Spinal cord (tissue), 10 donors: Measurements from ENCODE around the gene TMEM134. TPM values are rescaled to one million over a fixed set of nuclear protein-coding genes. Genes with fewer than 3 reads are reported as not detected.

Experiments used
- DNase-seq, 6 donors: peaks; one replicate each; pipeline versions ENCODE4 v3.0.0 to v3.0.0-alpha.2; 2013 to 2015; ENCODE audit warnings: low spot score in 6 of 6, low read depth in 4 of 6
- H3K27ac ChIP-seq: one replicate; pipeline ENCODE4 v1.5.1; 2013; ENCODE audit warnings: low read depth, low read length, control low read depth
- H3K27me3 ChIP-seq: one replicate; pipeline ENCODE4 v1.6.1; 2013; ENCODE audit warnings: low read length; ENCODE audit not compliant: control insufficient read depth, insufficient read depth
- H3K36me3 ChIP-seq: one replicate; pipeline ENCODE4 v1.6.1; 2013; ENCODE audit warnings: low read length; ENCODE audit not compliant: control insufficient read depth, insufficient read depth
- H3K4me1 ChIP-seq: one replicate; pipeline ENCODE4 v1.6.1; 2013; ENCODE audit warnings: low read length; ENCODE audit not compliant: control insufficient read depth, insufficient read depth
- H3K4me3 ChIP-seq: one replicate; pipeline ENCODE4 v1.5.1; 2013; ENCODE audit warnings: low read depth, low read length, control low read depth
- H3K9me3 ChIP-seq: one replicate; pipeline ENCODE4 v1.6.1; 2013; ENCODE audit warnings: low read length; ENCODE audit not compliant: control insufficient read depth, insufficient read depth
- WGBS: methylation state at CpG from one replicate; pipeline ENCODE4 v1.1.5; 2013; ENCODE audit warnings: missing lambda C conversion rate; ENCODE audit not compliant: insufficient coverage; 5-methylcytosine and 5-hydroxymethylcytosine counted together
- polyA plus RNA-seq, 2 donors: library from polyadenylated mRNA; unstranded; fragments of 120-200 nt; gene quantifications; one replicate each; pipeline ENCODE4 v1.2.1, GENCODE V29; 2013; ENCODE audit not compliant: insufficient read length in 2 of 2
- small RNA-seq: library from RNA; depleted of rRNA; stranded (forward); fragments of <200 nt; gene quantifications from one replicate; pipeline ENCODE3, GENCODE V24; 2014; ENCODE audit warnings: low replicate concordance
- total RNA-seq, 2 donors: library from RNA; depleted of rRNA in 1 of 2; stranded (reverse); fragments of 120-200 nt in 1 of 2; fragments of >200 nt in 1 of 2; gene quantifications; one replicate each; pipeline versions ENCODE4 v1.2.3 to v1.2.4, GENCODE V29; 2013 to 2014
- donor health status: healthy.

TMEM134 gene
- total and polyA plus RNA-seq, 4 donors: 14.9 to 69.0 (median 34.2) TPM

DNA sequence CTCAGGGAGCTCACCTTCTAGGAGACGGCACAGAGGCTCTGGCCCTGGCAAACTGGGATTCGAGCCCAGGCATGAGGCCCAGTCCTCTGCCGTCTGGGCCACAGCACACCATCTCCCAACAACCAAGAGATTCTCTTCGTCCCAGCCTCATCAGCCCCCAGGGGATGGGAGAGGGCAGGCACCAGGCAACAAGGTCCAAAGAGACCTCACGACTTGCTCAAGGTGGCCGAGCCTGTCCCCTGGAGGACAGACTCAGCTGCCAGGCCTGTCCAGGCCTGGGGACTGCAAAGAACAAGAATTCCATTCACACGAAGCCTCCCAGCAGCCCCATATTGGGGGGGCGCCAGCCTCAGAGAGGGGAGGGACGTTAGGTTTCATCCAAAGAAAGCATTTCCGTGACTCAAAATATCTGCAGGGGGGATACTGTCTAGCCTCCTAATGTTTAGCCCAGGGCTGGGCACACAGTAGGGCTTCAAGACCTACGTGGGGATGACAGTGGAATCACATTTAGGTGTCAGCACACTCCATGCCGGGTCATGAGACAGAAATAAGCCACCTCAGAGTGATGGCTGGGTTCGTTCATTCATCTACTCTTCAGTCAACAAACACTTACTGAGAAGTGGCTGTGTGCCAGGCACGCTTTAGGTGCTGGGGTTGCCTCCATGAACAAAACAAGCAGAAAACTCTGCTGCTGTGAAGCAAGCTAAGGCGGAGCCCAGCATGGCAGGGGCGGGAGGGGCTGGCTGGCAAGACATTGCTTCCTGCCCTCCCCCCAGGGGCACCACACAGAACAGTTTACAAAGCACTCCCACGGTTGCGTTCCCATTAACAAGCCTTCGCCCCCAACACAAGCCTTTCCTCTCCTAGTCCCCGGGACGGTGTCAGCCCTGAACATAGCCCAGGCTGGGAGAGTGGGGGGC lies 52.4 kb downstream of the TMEM134 start:
- H3K36me3 ChIP-seq: peaks cover 14% of the 10 kb centered on the region
- H3K27ac ChIP-seq: no peak overlapping the region
- H3K27me3 ChIP-seq: peaks cover 17% of the 10 kb centered on the region
- H3K4me3 ChIP-seq: peak overlapping the region; percentile 9
- DNase-seq: peak in 2 of 6 donors; percentile 45 to 62
- 38% methylated on average over 17 of the region's 21 CpGs for WGBS
- no peaks in the 10 kb centered on the region for H3K9me3 ChIP-seq
- peaks cover 64% of the 10 kb centered on the region for H3K4me1 ChIP-seq

DNA sequence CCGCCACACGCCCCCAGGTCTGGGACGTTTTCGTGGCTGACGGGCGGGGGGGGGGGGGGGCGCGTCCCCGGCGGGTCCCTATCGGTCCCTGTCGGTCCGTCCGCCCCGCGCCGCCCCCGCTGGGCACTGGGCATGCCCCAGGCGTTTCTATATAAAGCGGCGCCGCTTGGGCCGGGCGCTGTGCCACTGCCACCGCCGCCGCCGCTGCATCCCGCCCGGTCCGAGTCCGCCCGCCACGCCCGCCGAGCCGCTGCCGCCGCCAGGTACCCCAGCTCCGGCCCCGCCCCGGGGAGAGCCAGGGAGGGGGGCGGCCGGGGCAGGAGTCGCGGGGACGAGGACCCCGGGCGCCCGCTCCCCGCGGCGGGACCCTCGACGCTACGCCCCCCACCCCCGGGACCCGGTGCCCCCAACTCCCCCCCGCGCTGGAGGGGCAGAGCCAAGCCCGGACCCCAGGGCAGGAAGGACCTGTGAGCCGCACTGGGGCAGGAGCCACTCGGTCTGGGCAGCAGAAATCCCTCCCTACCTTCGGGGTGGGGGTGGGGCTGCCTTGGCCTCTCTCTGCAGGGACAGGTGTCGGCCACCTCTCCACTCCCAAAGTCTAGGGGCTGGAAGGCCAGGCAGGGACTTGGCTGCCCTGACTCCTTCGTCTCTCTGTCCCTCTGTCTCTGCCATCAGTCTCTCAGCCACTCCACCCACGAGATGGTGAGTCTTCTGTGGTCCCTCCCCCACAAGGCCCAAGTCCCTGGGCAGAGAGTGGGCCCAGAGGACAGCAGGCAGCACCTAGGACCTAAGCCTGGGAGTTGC lies 53.3 kb downstream of the TMEM134 start, which contains the start of gene CARNS1:
Gene CARNS1, plus strand, starts transcription at position 178 of the 804 bp plus-strand sequence. Its CDS starts 522 bp downstream, at position 700.
- WGBS: 6% methylated on average over 54 of the region's 67 CpGs
- Histone ChIP-seq H3K4me1 (peaks cover 64% of the 10 kb centered on the region), H3K4me3 (peak within 1 kb of the TSS; percentile 9), H3K36me3 (peaks cover 14% of the 10 kb centered on the region), H3K27ac (no peak within 1 kb of the TSS), H3K9me3 (no peaks in the 10 kb centered on the region), H3K27me3 (peaks cover 17% of the 10 kb centered on the region)
- DNase-seq: no peak

DNA sequence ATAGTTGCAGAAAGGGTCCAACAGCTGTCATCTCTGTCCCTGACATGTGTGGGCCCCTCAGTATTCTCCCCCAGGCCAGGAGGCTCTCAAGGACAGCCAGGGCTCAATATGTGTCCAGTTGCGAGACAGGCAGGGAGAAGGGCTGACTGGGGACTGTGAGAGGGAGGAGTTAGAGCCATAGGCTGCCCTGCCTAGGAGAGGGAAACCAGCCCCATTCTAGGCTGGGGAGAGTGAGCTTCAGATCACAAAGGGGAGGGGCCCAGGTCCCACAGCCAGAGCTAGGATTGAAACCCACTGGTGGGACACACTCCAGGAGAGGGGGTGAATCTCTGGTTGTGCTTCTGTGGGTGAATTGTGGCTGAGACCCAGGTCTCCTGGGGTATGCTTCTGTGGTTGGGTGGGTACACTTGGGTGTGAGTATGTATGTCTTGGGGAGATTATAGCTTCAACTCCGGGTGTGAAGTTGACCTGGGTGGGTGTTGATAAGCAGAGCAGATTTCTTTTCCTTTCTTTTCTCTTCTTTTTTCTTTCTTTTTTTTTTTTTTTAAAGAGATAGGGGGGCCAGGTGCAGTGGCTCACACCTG lies 55.7 kb downstream of the TMEM134 start:
- Histone ChIP-seq H3K36me3 (peaks cover 6% of the 10 kb centered on the region), H3K4me1 (peaks cover 63% of the 10 kb centered on the region), H3K9me3 (no peaks in the 10 kb centered on the region), H3K4me3 (no peak overlapping the region), H3K27me3 (peaks cover 17% of the 10 kb centered on the region), H3K27ac (no peak overlapping the region)
- no peak for DNase-seq
- whole genome bisulfite sequencing: 100% methylated on average over 1 of the region's 2 CpGs

DNA sequence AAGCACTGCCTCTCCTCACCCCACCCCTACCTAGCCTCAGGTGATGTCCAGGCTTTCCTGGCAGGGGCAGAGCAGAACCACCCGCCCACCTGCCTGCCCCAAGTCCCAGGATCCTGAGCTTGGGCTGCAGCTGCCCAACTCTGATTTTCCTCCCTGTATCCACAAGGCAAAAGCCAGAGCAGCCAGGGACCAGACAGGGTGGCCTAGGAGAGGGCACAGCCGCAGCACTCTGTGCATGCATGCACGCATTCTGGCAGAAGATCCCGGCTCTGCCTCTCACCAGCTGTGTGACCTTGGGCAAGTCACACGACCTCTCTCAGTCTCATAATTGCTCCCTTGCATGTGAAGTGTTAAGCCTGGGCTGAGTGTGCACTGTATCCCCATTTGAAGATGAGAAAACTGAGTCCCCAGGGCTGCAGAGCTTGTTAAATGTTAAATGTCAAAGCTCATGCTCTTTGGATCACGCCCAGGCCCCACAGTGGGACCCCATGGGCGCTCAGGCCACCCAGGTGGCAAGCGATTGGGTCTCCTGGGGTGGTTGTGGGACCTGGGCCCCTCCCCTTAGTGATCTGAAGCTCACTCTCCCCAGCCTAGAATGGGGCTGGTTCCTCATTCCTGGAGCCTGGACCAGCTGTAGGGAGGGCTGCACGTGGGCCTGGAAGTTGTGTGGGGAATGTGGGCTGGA lies 56.4 kb downstream of the TMEM134 start:
- H3K27ac ChIP-seq: no peak overlapping the region
- H3K9me3 ChIP-seq: no peaks in the 10 kb centered on the region
- WGBS: 75% methylated on average over 8 of the region's 9 CpGs
- peaks cover 17% of the 10 kb centered on the region for H3K27me3 ChIP-seq
- H3K36me3 ChIP-seq: peaks cover 5% of the 10 kb centered on the region
- peaks cover 60% of the 10 kb centered on the region for H3K4me1 ChIP-seq
- DNase-seq: no peak
- no peak overlapping the region for H3K4me3 ChIP-seq

DNA sequence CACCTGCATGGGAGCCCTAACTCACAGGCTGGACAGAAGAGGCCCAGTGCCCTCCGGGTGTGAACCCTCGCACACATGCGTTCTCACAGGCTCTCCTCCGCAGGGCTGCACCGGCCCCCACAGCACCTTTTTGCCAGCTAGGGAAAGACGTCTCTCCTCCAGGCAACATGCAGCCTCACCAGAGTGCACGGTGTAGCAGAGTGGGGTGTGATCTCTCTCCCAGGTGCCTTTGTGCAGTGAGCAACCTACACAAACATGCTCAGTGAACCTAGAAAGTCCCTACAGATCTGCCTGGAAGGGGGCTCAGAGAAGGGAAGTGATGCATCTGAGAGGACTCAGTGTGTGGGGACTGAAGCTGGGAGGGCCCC lies 57.3 kb downstream of the TMEM134 start:
- Histone ChIP-seq H3K36me3 (no peaks in the 10 kb centered on the region), H3K9me3 (no peaks in the 10 kb centered on the region), H3K27ac (no peak overlapping the region), H3K4me1 (peaks cover 54% of the 10 kb centered on the region), H3K4me3 (no peak overlapping the region), H3K27me3 (peaks cover 17% of the 10 kb centered on the region)
- WGBS: 85% methylated on average over 6 of the region's 7 CpGs
- no peak for DNase-seq

Small RNA genes within 50 kb of the gene (small RNA-seq; reads per million reads assigned to genes)
- 0.06 reads per million for gene MIR6752

Other genes starting within 250 kb of the TMEM134 start
- gene GRK2, start 202.8 kb downstream of the TMEM134 start, total RNA-seq: 10 to 100 TPM; 44.6 to 44.9 TPM
- gene GRK2, start 202.8 kb downstream of the TMEM134 start, polyA plus RNA-seq: 100 to 1,000 TPM; 107 to 125 TPM
- gene ANKRD13D, start 179.9 kb downstream of the TMEM134 start, total RNA-seq: 10 to 100 TPM; 42.8 to 44.9 TPM
- 100 to 1,000 TPM in 1 of 2 donors, 10 to 100 TPM in 1; 77.3 to 115 TPM for gene ANKRD13D, start 179.9 kb downstream of the TMEM134 start, polyA plus RNA-seq
- gene SSH3, start 165.7 kb downstream of the TMEM134 start, total RNA-seq: 10 to 100 TPM in 1 of 2 donors, 1 to 10 TPM in 1; 7.1 to 14.7 TPM
- gene SSH3, start 165.7 kb downstream of the TMEM134 start, polyA plus RNA-seq: 10 to 100 TPM; 14.2 to 21.5 TPM
- 10 to 100 TPM in 1 of 2 donors, 1 to 10 TPM in 1; 7.8 to 33.2 TPM for gene POLD4, start 115.7 kb downstream of the TMEM134 start, total RNA-seq
- gene POLD4, start 115.7 kb downstream of the TMEM134 start, polyA plus RNA-seq: 10 to 100 TPM; 18.0 to 34.8 TPM
- under 1 TPM; 0.50 to 0.72 TPM for gene CLCF1, start 95.7 kb downstream of the TMEM134 start, total RNA-seq
- gene CLCF1, start 95.7 kb downstream of the TMEM134 start, polyA plus RNA-seq: 1 to 10 TPM; 1.5 to 3.3 TPM
- gene RAD9A, start 77.3 kb downstream of the TMEM134 start, total RNA-seq: 10 to 100 TPM; 10.4 to 20.9 TPM
- gene RAD9A, start 77.3 kb downstream of the TMEM134 start, polyA plus RNA-seq: 10 to 100 TPM; 31.4 to 43.5 TPM
- gene PPP1CA, start 67.4 kb downstream of the TMEM134 start, total RNA-seq: 100 to 1,000 TPM in 1 of 2 donors, 10 to 100 TPM in 1; 81.2 to 130 TPM
- 100 to 1,000 TPM; 115 to 119 TPM for gene PPP1CA, start 67.4 kb downstream of the TMEM134 start, polyA plus RNA-seq
- gene TBC1D10C, start 65.2 kb downstream of the TMEM134 start, total RNA-seq: 1 to 10 TPM in 1 of 2 donors, under 1 TPM in 1; 0.83 to 1.9 TPM
- 1 to 10 TPM; 2.1 to 5.7 TPM for gene TBC1D10C, start 65.2 kb downstream of the TMEM134 start, polyA plus RNA-seq
- gene CARNS1, start 53.6 kb downstream of the TMEM134 start, total RNA-seq: 10 to 100 TPM in 1 of 2 donors, 1 to 10 TPM in 1; 8.6 to 17.1 TPM
- 10 to 100 TPM; 34.2 to 38.6 TPM for gene CARNS1, start 53.6 kb downstream of the TMEM134 start, polyA plus RNA-seq
- gene RPS6KB2, start 40.8 kb downstream of the TMEM134 start, total RNA-seq: 10 to 100 TPM; 14.2 to 35.4 TPM
- gene RPS6KB2, start 40.8 kb downstream of the TMEM134 start, polyA plus RNA-seq: 10 to 100 TPM; 38.3 to 46.7 TPM
- 1 to 10 TPM in 1 of 2 donors, under 1 TPM in 1; 0.40 to 1.6 TPM for gene PTPRCAP, start 31.6 kb downstream of the TMEM134 start, total RNA-seq
- 1 to 10 TPM; 1.9 to 3.0 TPM for gene PTPRCAP, start 31.6 kb downstream of the TMEM134 start, polyA plus RNA-seq
- 10 to 100 TPM; 27.8 to 64.1 TPM for gene CORO1B, start 25.8 kb downstream of the TMEM134 start, total RNA-seq
- 10 to 100 TPM; 57.7 to 58.2 TPM for gene CORO1B, start 25.8 kb downstream of the TMEM134 start, polyA plus RNA-seq
- not detected for gene GPR152, start 16.5 kb downstream of the TMEM134 start, total RNA-seq
- gene GPR152, start 16.5 kb downstream of the TMEM134 start, polyA plus RNA-seq: not detected
- gene CABP4, start 13.9 kb downstream of the TMEM134 start, total RNA-seq: under 1 TPM; 0.30 to 0.39 TPM
- under 1 TPM; 0.53 to 0.67 TPM for gene CABP4, start 13.9 kb downstream of the TMEM134 start, polyA plus RNA-seq
- gene AIP, start 13.8 kb upstream of the TMEM134 start, total RNA-seq: 10 to 100 TPM; 47.0 to 77.4 TPM
- 10 to 100 TPM; 64.5 to 65.7 TPM for gene AIP, start 13.8 kb upstream of the TMEM134 start, polyA plus RNA-seq
- gene PITPNM1, start 36.1 kb upstream of the TMEM134 start, total RNA-seq: 10 to 100 TPM; 34.0 to 48.6 TPM
- gene PITPNM1, start 36.1 kb upstream of the TMEM134 start, polyA plus RNA-seq: 100 to 1,000 TPM; 101 to 118 TPM
- gene CDK2AP2, start 38.9 kb upstream of the TMEM134 start, total RNA-seq: 10 to 100 TPM in 1 of 2 donors, 1 to 10 TPM in 1; 8.7 to 27.5 TPM
- gene CDK2AP2, start 38.9 kb upstream of the TMEM134 start, polyA plus RNA-seq: 10 to 100 TPM; 51.1 to 53.2 TPM
- under 1 TPM in 1 of 2 donors, not detected in 1; 0.22 TPM for gene CABP2, start 54.2 kb upstream of the TMEM134 start, total RNA-seq
- gene CABP2, start 54.2 kb upstream of the TMEM134 start, polyA plus RNA-seq: not detected
- 100 to 1,000 TPM; 241 to 756 TPM for gene GSTP1, start 114.6 kb upstream of the TMEM134 start, total RNA-seq
- 100 to 1,000 TPM; 445 to 502 TPM for gene GSTP1, start 114.6 kb upstream of the TMEM134 start, polyA plus RNA-seq
- 100 to 1,000 TPM; 144 to 219 TPM for gene NDUFV1, start 137.7 kb upstream of the TMEM134 start, total RNA-seq
- gene NDUFV1, start 137.7 kb upstream of the TMEM134 start, polyA plus RNA-seq: 100 to 1,000 TPM; 243 to 292 TPM
- 1 to 10 TPM; 2.6 to 6.8 TPM for gene NUDT8, start 160.7 kb upstream of the TMEM134 start, total RNA-seq
- gene NUDT8, start 160.7 kb upstream of the TMEM134 start, polyA plus RNA-seq: 1 to 10 TPM; 6.2 to 6.6 TPM
- not detected for gene TBX10, start 170.5 kb upstream of the TMEM134 start, total RNA-seq
- not detected for gene TBX10, start 170.5 kb upstream of the TMEM134 start, polyA plus RNA-seq
- 1 to 10 TPM in 1 of 2 donors, under 1 TPM in 1; 0.79 to 3.5 TPM for gene ACY3, start 181.5 kb upstream of the TMEM134 start, total RNA-seq
- gene ACY3, start 181.5 kb upstream of the TMEM134 start, polyA plus RNA-seq: 1 to 10 TPM; 2.3 to 6.0 TPM
- gene ALDH3B2, start 205.4 kb upstream of the TMEM134 start, total RNA-seq: not detected
- not detected for gene ALDH3B2, start 205.4 kb upstream of the TMEM134 start, polyA plus RNA-seq